Peyer's patch (tissue), 4 donors: ENCODE data around the gene MECR. TPM values are rescaled to one million over a fixed set of nuclear protein-coding genes. Genes with fewer than 3 reads are reported as not detected.
"Not testable (repeated sequence)": the region's sequence is repeated elsewhere in the genome, so short reads cannot be mapped to it uniquely, and the experiment has no call there.

Experiments
- DNase-seq, 3 donors: peaks; one replicate each; pipeline ENCODE4 v3.0.0-alpha.2; 2017 to 2019
- H3K27ac ChIP-seq, 4 donors: fragments of 200-600 bp; sonication (generic); one replicate each; pipeline ENCODE4 v1.5.1; 2016 to 2019
- H3K27me3 ChIP-seq, 2 donors: fragments of 200-600 bp; sonication (generic); one replicate each; pipeline ENCODE4 v1.5.1; 2019
- H3K36me3 ChIP-seq, 3 donors: fragments of 200-600 bp; sonication (generic); one replicate each; pipeline ENCODE4 v1.5.1; 2016 to 2019
- H3K4me1 ChIP-seq, 4 donors: fragments of 200-600 bp; sonication (generic); one replicate each; pipeline ENCODE4 v1.5.1; 2016 to 2019
- H3K4me3 ChIP-seq, 4 donors: fragments of 200-600 bp; sonication (generic); 1 replicate in 3 of 4; 2 replicates in 1 of 4; pipeline ENCODE4 v1.5.1; 2016 to 2019; ENCODE audit warnings: mild to moderate bottlenecking in 1 of 4
- H3K9me3 ChIP-seq, 4 donors: fragments of 200-600 bp; sonication (generic); one replicate each; pipeline ENCODE4 v1.5.1; 2016 to 2019; ENCODE audit warnings: mild to moderate bottlenecking in 1 of 4
- CTCF ChIP-seq, 6 experiments: fragments of 450-650 bp in 4 of 6; fragments of 200-600 bp in 2 of 6; sonication (generic) in 1 of 6; IDR thresholded peaks; one replicate each; pipeline ENCODE4 v1.5.1; 2017 to 2019; ENCODE audit warnings: antibody characterized with exemption in 6 of 6, mild to moderate bottlenecking in 3 of 6, moderate library complexity in 1 of 6
- POLR2A ChIP-seq, 2 donors: fragments of 450-650 bp; IDR thresholded peaks; one replicate each; pipeline ENCODE4 v1.5.1; 2017; ENCODE audit warnings: antibody characterized with exemption in 2 of 2, mild to moderate bottlenecking in 2 of 2, moderate library complexity in 2 of 2
- total RNA-seq, 4 donors: library from RNA; depleted of rRNA; stranded (reverse); fragments of >200 nt; gene quantifications; one replicate each; pipeline ENCODE4 v1.1.0, GENCODE V29; 2016

MECR gene
- total RNA-seq, 4 donors from 2014 or later, result 9.3 to 31.4 (median 19.1) TPM

GRCh38 chr1:29237852-29238619 is 7.3 kb upstream of the MECR start:
- H3K36me3 ChIP-seq, result no peaks in the 10 kb centered on the region
- no peaks in the 10 kb centered on the region for H3K9me3 ChIP-seq
- TF ChIP-seq CTCF (IDR thresholded peaks at IDR 0.05), result no peak
- TF ChIP-seq POLR2A (IDR thresholded peaks at IDR 0.05), result no peak
- peak overlapping the region; percentile 14 to 68 (median 32) for H3K4me3 ChIP-seq
- H3K27me3 ChIP-seq, result peaks cover 0 to 8% of the 10 kb centered on the region in 2 donors
- peaks cover 0 to 24% (median 16%) of the 10 kb centered on the region in 4 donors for H3K4me1 ChIP-seq
- DNase-seq, result no peak
- peak overlapping the region in 2 of 4 donors; percentile 0 to 25 for H3K27ac ChIP-seq

- H3K36me3 ChIP-seq, result no peaks in the 10 kb centered on the region
- peaks cover 0 to 8% of the 10 kb centered on the region in 2 donors for H3K27me3 ChIP-seq
- peak in 1 of 3 donors; percentile 53 for DNase-seq
- H3K27ac ChIP-seq, result peak overlapping the region in 2 of 4 donors; percentile 26 to 52
- no peaks in the 10 kb centered on the region for H3K9me3 ChIP-seq
- H3K4me3 ChIP-seq, result peak overlapping the region; percentile 40 to 71 (median 65)
- peaks cover 0 to 24% (median 16%) of the 10 kb centered on the region in 4 donors for H3K4me1 ChIP-seq
- TF ChIP-seq POLR2A (IDR thresholded peaks at IDR 0.05) (no peak), CTCF (IDR thresholded peaks at IDR 0.05) (no peak)
Measured at GRCh38 chr1:29237129-29237821, 6.5 kb upstream of the MECR start.

- no peak for TF ChIP-seq CTCF (IDR thresholded peaks at IDR 0.05)
- H3K4me3 ChIP-seq, result peak overlapping the region; percentile 40 to 71 (median 65)
- no peak overlapping the region for H3K27ac ChIP-seq
- no peak for DNase-seq
- H3K27me3 ChIP-seq, result peaks cover 0 to 8% of the 10 kb centered on the region in 2 donors
- peaks cover 0 to 24% (median 16%) of the 10 kb centered on the region in 4 donors for H3K4me1 ChIP-seq
- H3K36me3 ChIP-seq, result no peaks in the 10 kb centered on the region
- no peaks in the 10 kb centered on the region for H3K9me3 ChIP-seq
Measured at GRCh38 chr1:29236712-29237128, 6.0 kb upstream of the MECR start.

- H3K27ac ChIP-seq, result peak within 1 kb of the TSS in 2 of 4 donors; percentile 26 to 52
- peak within 1 kb of the TSS; percentile 40 to 71 (median 65) for H3K4me3 ChIP-seq
- peaks cover 0 to 8% of the 10 kb centered on the region in 2 donors for H3K27me3 ChIP-seq
- peaks cover 0 to 24% (median 16%) of the 10 kb centered on the region in 4 donors for H3K4me1 ChIP-seq
- H3K36me3 ChIP-seq, result no peaks in the 10 kb centered on the region
- DNase-seq, result peak; percentile 64 to 90 (median 87)
- no peaks in the 10 kb centered on the region for H3K9me3 ChIP-seq
- TF ChIP-seq POLR2A (IDR thresholded peaks at IDR 0.05) (no peak), CTCF (IDR thresholded peaks at IDR 0.05) (peak; percentile 78 to 99 (median 96))
Measured at GRCh38 chr1:29235955-29236711, 5.4 kb upstream of the MECR start, which contains the start of gene PTPRU. PTPRU (plus strand) TSS chr1:29236522; CDS start chr1:29236645, 123 bp downstream.

- not testable (repeated sequence) for H3K27me3 ChIP-seq, H3K36me3 ChIP-seq, DNase-seq, H3K27ac ChIP-seq, H3K4me3 ChIP-seq, H3K9me3 ChIP-seq
- peaks cover 1 to 24% (median 18%) of the 10 kb centered on the region in 4 donors for H3K4me1 ChIP-seq
Measured at GRCh38 chr1:29234881-29235280, 4.1 kb upstream of the MECR start.
